BLaER1 (cell line): ENCODE data around the gene USP32.

ENCODE experiments used
- H3K27ac ChIP-seq: shearing (Covaris generic); formaldehyde crosslinking; 2 replicates; pipeline ENCODE4 v1.8.1; 2022
- H3K27me3 ChIP-seq: shearing (Covaris generic); formaldehyde crosslinking; 2 replicates; pipeline ENCODE4 v1.8.1; 2022
- H3K36me3 ChIP-seq: shearing (Covaris generic); formaldehyde crosslinking; 2 replicates; pipeline ENCODE4 v1.8.1; 2022
- H3K4me1 ChIP-seq: shearing (Covaris generic); formaldehyde crosslinking; 2 replicates; pipeline ENCODE4 v1.8.1; 2022
- H3K4me2 ChIP-seq: shearing (Covaris generic); formaldehyde crosslinking; 2 replicates; pipeline ENCODE4 v1.8.1; 2022
- H3K4me3 ChIP-seq: shearing (Covaris generic); formaldehyde crosslinking; 2 replicates; pipeline ENCODE4 v1.8.1; 2022
- H3K9ac ChIP-seq: shearing (Covaris generic); formaldehyde crosslinking; 2 replicates; pipeline ENCODE4 v1.8.1; 2022
- H3K9me3 ChIP-seq: shearing (Covaris generic); formaldehyde crosslinking; 2 replicates; pipeline ENCODE4 v1.8.1; 2022
- H4K20me1 ChIP-seq: shearing (Covaris generic); formaldehyde crosslinking; 2 replicates; pipeline ENCODE4 v1.8.1; 2022
- Cebpa-rat ChIP-seq: shearing (Covaris generic); IDR thresholded peaks from 2 replicates; pipeline ENCODE4 v1.8.1; 2022

The USP32 gene

DNA sequence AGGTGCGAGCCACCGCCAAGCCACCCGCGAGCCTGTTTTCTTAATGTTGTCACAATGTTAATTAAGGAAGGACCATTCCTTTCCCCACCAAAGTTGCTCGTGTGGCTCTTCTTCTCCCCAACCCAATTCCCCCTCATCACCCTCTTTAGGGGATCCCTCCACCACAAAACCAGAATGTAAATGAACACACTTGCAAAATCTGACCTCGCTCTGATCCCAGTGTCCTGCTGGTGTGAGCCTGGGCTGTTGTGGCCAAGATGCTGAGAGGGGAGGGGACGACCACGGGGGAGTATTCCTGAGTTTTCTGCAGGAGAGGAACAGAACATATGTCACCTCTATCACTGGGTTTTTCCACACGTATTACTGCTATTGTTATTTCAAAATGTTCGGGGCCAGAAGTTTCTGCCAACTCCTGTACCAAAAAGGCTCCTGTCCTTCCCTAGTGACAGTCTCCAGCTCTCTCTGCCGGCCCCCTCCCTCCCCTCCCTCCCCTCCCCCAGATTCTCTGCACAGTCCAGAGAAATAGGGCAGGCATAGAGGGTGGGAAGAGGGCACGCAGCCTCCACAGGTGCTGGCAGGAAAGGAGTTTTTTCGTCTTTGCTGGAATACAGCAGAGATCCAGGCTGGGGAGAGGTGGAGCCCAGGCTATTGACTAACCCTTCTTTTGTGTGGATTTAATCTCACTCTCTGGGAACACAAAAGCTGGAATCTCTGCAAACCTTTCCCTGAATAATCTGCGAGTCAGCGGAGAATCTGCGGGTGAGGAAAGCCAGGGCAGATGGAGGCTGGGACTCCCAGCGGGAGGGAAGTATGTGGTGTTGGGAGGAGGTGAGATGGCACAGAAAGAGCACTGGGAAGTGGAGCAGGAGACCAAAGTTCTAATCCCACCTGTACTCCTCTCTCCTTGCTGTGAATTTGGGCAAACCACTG, 246.7 kb downstream of the USP32 start:
- H3K4me3 ChIP-seq = no peak overlapping the region
- H3K27ac ChIP-seq = no peak overlapping the region
- H3K27me3 ChIP-seq = peaks cover 61% of the 10 kb centered on the region
- H3K4me1 ChIP-seq = peaks cover 27% of the 10 kb centered on the region
- no peaks in the 10 kb centered on the region for H3K36me3 ChIP-seq
- H4K20me1 ChIP-seq = peaks cover 22% of the 10 kb centered on the region; the same call in 1 of the 2 replicates
- peaks cover 7% of the 10 kb centered on the region; the same call in 1 of the 2 replicates for H3K9me3 ChIP-seq
- TF ChIP-seq Cebpa-rat = no peak
- H3K9ac ChIP-seq = no peak overlapping the region
- no peak overlapping the region for H3K4me2 ChIP-seq

DNA sequence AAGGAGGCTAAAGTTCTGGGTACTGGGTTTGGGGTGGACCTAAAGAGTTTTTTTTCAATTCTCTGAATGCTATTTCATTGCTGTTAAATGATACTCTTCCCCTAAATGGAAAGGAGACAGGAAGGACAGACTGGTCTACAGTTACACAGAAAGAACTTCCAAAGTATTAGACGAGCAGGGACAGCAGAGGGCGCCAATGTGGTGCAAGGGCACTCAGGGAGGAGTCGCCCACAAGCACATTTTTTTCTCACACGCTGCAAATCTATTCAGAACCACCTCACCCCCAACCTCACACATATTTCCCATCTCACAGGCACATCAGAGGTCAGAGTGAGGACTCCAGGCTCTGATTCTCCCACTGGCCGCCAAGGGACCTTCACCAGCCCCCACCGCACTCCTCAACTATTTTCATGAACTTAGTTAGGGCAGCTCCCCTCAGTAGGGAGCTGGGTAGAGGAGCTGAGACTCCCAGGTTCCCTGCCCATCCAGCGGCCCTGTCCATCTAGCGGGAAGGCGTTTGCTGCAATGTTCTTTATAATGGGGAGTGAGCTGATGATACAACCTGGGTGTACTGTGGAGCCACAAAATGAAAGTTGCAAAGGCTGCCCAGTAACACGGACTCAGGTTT, 248.9 kb downstream of the USP32 start:
- H3K4me3 ChIP-seq = no peak overlapping the region
- peaks cover 36% of the 10 kb centered on the region for H3K4me1 ChIP-seq
- H3K27me3 ChIP-seq = peaks cover 57% of the 10 kb centered on the region
- no peak overlapping the region for H3K27ac ChIP-seq
- peaks cover 35% of the 10 kb centered on the region for H4K20me1 ChIP-seq
- no peak overlapping the region for H3K9ac ChIP-seq
- TF ChIP-seq Cebpa-rat = no peak
- H3K4me2 ChIP-seq = peak overlapping the region; percentile 65
- no peaks in the 10 kb centered on the region for H3K9me3 ChIP-seq
- no peaks in the 10 kb centered on the region for H3K36me3 ChIP-seq

DNA sequence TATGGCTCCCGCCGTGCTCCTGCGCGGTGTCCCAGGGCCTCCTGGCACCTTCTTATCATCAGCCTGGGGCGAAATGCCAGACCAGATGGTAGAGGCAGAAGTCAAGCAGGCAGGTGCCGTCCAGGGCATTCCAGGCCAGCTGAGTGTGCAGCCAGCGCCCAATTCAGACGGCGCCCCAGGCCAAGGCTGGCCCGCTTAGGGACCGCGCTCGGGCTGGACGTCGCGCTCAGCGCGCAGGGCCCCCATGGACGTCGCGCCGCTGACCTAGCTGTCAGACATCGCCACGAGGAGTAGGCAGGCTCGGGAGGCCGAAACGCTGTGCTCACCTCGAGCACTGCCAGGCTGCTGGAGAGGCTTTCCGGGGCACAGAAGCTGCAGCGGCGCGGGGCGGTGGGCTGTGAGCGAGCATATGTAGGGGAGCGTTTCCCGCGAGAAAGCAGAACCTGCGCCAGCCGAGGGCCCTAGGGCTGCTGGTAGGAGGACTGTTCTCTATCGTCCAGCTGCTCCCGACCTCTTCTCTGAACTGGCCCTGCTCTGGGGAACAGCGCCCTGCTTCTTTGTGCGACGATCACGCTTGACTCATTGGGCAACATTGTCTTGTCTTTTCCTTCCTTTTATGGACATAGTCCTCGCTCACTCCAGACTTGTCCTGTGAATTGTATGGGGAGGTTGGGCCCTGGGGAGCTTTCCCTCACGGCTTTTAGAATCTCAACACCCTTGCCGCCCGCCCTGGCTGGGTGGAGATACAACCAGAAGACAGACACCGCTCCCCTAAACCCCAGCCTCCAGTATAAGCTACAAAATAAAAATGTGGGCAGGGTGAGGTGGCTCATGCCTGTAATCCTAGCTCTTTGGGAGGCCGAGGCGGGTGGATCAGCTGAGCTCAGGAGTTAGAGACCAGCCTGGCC, 250.6 kb downstream of the USP32 start:
- Histone ChIP-seq H3K9me3 (no peaks in the 10 kb centered on the region), H3K4me1 (peaks cover 51% of the 10 kb centered on the region), H3K27me3 (peaks cover 55% of the 10 kb centered on the region), H3K36me3 (no peaks in the 10 kb centered on the region), H3K4me3 (no peak overlapping the region), H3K27ac (no peak overlapping the region), H4K20me1 (peaks cover 35% of the 10 kb centered on the region), H3K9ac (no peak overlapping the region), H3K4me2 (peak overlapping the region; percentile 14; the same call in 1 of the 2 replicates)
- no peak for TF ChIP-seq Cebpa-rat

GRCh38 chr17:60139438-60140285, 252.3 kb downstream of the USP32 start:
- no peaks in the 10 kb centered on the region for H3K9me3 ChIP-seq
- peak overlapping the region; percentile 87 for H3K4me2 ChIP-seq
- peaks cover 58% of the 10 kb centered on the region for H3K4me1 ChIP-seq
- no peaks in the 10 kb centered on the region for H3K36me3 ChIP-seq
- TF ChIP-seq Cebpa-rat = no peak
- H3K9ac ChIP-seq = no peak overlapping the region
- peaks cover 44% of the 10 kb centered on the region for H3K27me3 ChIP-seq
- peak overlapping the region; percentile 32 for H3K4me3 ChIP-seq
- no peak overlapping the region for H3K27ac ChIP-seq
- H4K20me1 ChIP-seq = peaks cover 35% of the 10 kb centered on the region

- Histone ChIP-seq H3K4me3 (no peak overlapping the region), H3K27ac (no peak overlapping the region), H3K4me1 (peaks cover 61% of the 10 kb centered on the region), H3K4me2 (peak overlapping the region; percentile 87), H3K36me3 (no peaks in the 10 kb centered on the region), H3K27me3 (peaks cover 44% of the 10 kb centered on the region), H3K9me3 (no peaks in the 10 kb centered on the region), H4K20me1 (peaks cover 35% of the 10 kb centered on the region), H3K9ac (no peak overlapping the region)
- TF ChIP-seq Cebpa-rat = no peak
Observed at GRCh38 chr17:60138769-60139437, 253.0 kb downstream of the USP32 start.

- H3K4me1 ChIP-seq = peaks cover 60% of the 10 kb centered on the region
- H3K9me3 ChIP-seq = no peaks in the 10 kb centered on the region
- H3K4me2 ChIP-seq = no peak overlapping the region
- H3K36me3 ChIP-seq = no peaks in the 10 kb centered on the region
- TF ChIP-seq Cebpa-rat = no peak
- peaks cover 35% of the 10 kb centered on the region for H4K20me1 ChIP-seq
- no peak overlapping the region for H3K9ac ChIP-seq
- H3K4me3 ChIP-seq = no peak overlapping the region
- H3K27ac ChIP-seq = no peak overlapping the region
- H3K27me3 ChIP-seq = peaks cover 44% of the 10 kb centered on the region
Observed at GRCh38 chr17:60137731-60138130, 254.2 kb downstream of the USP32 start.

GRCh38 chr17:60135951-60136666, 255.8 kb downstream of the USP32 start:
- H3K27me3 ChIP-seq = peaks cover 28% of the 10 kb centered on the region
- peaks cover 4% of the 10 kb centered on the region; the same call in 1 of the 2 replicates for H3K36me3 ChIP-seq
- H3K27ac ChIP-seq = 0 out of 2 replicates have a peak overlapping the region, but pooled peaks have one; percentile 37
- peak overlapping the region; percentile 75 for H3K4me3 ChIP-seq
- peak overlapping the region; percentile 97 for H3K4me2 ChIP-seq
- peaks cover 22% of the 10 kb centered on the region for H4K20me1 ChIP-seq
- peaks cover 53% of the 10 kb centered on the region for H3K4me1 ChIP-seq
- no peaks in the 10 kb centered on the region for H3K9me3 ChIP-seq
- no peak for TF ChIP-seq Cebpa-rat
- H3K9ac ChIP-seq = no peak overlapping the region
